CD4-positive, alpha-beta T cell treated with Interleukin-12 subunit alpha and Interleukin-12 subunit beta, for 1 hour (primary cell): ENCODE results near the gene PRKD3.
A peak's percentile ranks its signal among the peaks of the same experiment; 100 is the strongest.

Experiments used
- DNase-seq: peaks from one replicate; pipeline ENCODE4 v3.0.0-alpha.2; 2020

Gene PRKD3

GRCh38 chr2:37342591-37343220 lies 18.1 kb upstream of the PRKD3 start:
- no peak for DNase-seq

- no peak for DNase-seq
Observed at GRCh38 chr2:37340637-37341036, 16.0 kb upstream of the PRKD3 start.

- DNase-seq, result no peak
Observed at GRCh38 chr2:37338933-37339332, 14.3 kb upstream of the PRKD3 start.

- no peak for DNase-seq
Observed at GRCh38 chr2:37337620-37338280, 13.1 kb upstream of the PRKD3 start.

GRCh38 chr2:37335604-37336003 lies 11.0 kb upstream of the PRKD3 start:
- DNase-seq, result no peak

GRCh38 chr2:37333256-37333655 lies 8.6 kb upstream of the PRKD3 start:
- no peak for DNase-seq

GRCh38 chr2:37332560-37332959 lies 7.9 kb upstream of the PRKD3 start:
- no peak for DNase-seq

GRCh38 chr2:37330681-37331080 lies 6.0 kb upstream of the PRKD3 start:
- no peak for DNase-seq

- no peak for DNase-seq
Observed at GRCh38 chr2:37326866-37327634, 2.4 kb upstream of the PRKD3 start.

- no peak for DNase-seq
Observed at GRCh38 chr2:37326285-37326684, 1.7 kb upstream of the PRKD3 start.

- DNase-seq, result no peak
Observed at GRCh38 chr2:37325625-37326071, 1.0 kb upstream of the PRKD3 start.

- peak; percentile 83 for DNase-seq
Observed at GRCh38 chr2:37324536-37324785, 172 bp downstream of the PRKD3 start.

- DNase-seq, result peak; percentile 61
Observed at GRCh38 chr2:37323781-37324535, 675 bp downstream of the PRKD3 start.

- no peak for DNase-seq
Observed at GRCh38 chr2:37323176-37323780, 1.4 kb downstream of the PRKD3 start.

GRCh38 chr2:37322368-37322767 lies 2.3 kb downstream of the PRKD3 start:
- no peak for DNase-seq

- no peak for DNase-seq
Observed at GRCh38 chr2:37321029-37321682, 3.5 kb downstream of the PRKD3 start.

GRCh38 chr2:37319754-37320609 lies 4.7 kb downstream of the PRKD3 start:
- no peak for DNase-seq

GRCh38 chr2:37318401-37318800 lies 6.2 kb downstream of the PRKD3 start:
- DNase-seq, result no peak

GRCh38 chr2:37317746-37318145 lies 6.9 kb downstream of the PRKD3 start:
- no peak for DNase-seq

- DNase-seq, result no peak
Observed at GRCh38 chr2:37316181-37316580, 8.5 kb downstream of the PRKD3 start.

- no peak for DNase-seq
Observed at GRCh38 chr2:37315364-37315763, 9.3 kb downstream of the PRKD3 start.

GRCh38 chr2:37307500-37307899 lies 17.1 kb downstream of the PRKD3 start:
- no peak for DNase-seq
